Testis (tissue), 2 donors: ENCODE measurements around the gene TRPV6.

Source experiments
- POLR2A ChIP-seq: fragments of 450-650 bp; IDR thresholded peaks from one replicate; pipeline ENCODE4 v1.6.1; 2017; ENCODE audit warnings: antibody characterized with exemption, mild to moderate bottlenecking, moderate library complexity
- TF ChIP-seq, protein P1 (sequence below), 3 experiments: fragments of 450-650 bp in 2 of 3; fragments of 200-600 bp in 1 of 3; sonication (generic) in 1 of 3; IDR thresholded peaks; one replicate each; pipeline ENCODE4 v1.5.1; 2016 to 2019; ENCODE audit warnings: antibody characterized with exemption in 3 of 3, mild to moderate bottlenecking in 2 of 3, moderate library complexity in 1 of 3

GRCh38 chr7:142933092-142933475 is 47.5 kb upstream of the TRPV6 start:
- TF ChIP-seq POLR2A = no peak
- TF ChIP-seq, protein P1, sequence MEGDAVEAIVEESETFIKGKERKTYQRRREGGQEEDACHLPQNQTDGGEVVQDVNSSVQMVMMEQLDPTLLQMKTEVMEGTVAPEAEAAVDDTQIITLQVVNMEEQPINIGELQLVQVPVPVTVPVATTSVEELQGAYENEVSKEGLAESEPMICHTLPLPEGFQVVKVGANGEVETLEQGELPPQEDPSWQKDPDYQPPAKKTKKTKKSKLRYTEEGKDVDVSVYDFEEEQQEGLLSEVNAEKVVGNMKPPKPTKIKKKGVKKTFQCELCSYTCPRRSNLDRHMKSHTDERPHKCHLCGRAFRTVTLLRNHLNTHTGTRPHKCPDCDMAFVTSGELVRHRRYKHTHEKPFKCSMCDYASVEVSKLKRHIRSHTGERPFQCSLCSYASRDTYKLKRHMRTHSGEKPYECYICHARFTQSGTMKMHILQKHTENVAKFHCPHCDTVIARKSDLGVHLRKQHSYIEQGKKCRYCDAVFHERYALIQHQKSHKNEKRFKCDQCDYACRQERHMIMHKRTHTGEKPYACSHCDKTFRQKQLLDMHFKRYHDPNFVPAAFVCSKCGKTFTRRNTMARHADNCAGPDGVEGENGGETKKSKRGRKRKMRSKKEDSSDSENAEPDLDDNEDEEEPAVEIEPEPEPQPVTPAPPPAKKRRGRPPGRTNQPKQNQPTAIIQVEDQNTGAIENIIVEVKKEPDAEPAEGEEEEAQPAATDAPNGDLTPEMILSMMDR (IDR thresholded peaks at IDR 0.05) = no peak
